HCT116 (cell line): ENCODE data around the gene CBLB. TPM values are rescaled to one million over a fixed set of nuclear protein-coding genes. Genes with fewer than 3 reads are reported as not detected.

Source experiments
- ATAC-seq: fragments of 200-7000 bp; cut with Tn5 transposase; 2 replicates; pipeline ENCODE4 v1.9.1; 2020; ENCODE audit warnings: mild to moderate bottlenecking, moderate library complexity
- BruUV-seq: library from RNA; stranded (reverse); fragments of 400-500 nt; replicated peaks from 2 replicates; lab custom pipeline; 2021; lab: Mats Ljungman, UMichigan
- CTCF ChIA-PET: fragments of 300-600 bp; sonication (Branson Sonifier 250); formaldehyde crosslinking; loops from one replicate; lab custom pipeline; 2021; ENCODE audit warnings: antibody characterized with exemption; lab: Charles Lee
- POLR2A ChIA-PET: fragments of 300-600, 350-600 bp; sonication (Branson Sonifier 250); formaldehyde crosslinking; loops from one replicate; lab custom pipeline; 2021; ENCODE audit warnings: antibody characterized with exemption; lab: Charles Lee
- RAD21 ChIA-PET, 2 experiments: fragments of 300-600 bp; sonication (Branson Sonifier 250); formaldehyde crosslinking; loops; one replicate each; lab custom pipeline; 2023; ENCODE audit warnings: low total read pairs in 2 of 2; ENCODE audit not compliant: uncharacterized antibody in 2 of 2, unreplicated experiment in 2 of 2, low non-redundant PET in 1 of 2; lab: Charles Lee
- DNase-seq: peaks from one replicate; pipeline ENCODE4 v3.0.0-alpha.2; 2010; ENCODE audit warnings: low read depth, low spot score
- H2AFZ ChIP-seq: fragments of 200-600 bp; shearing (Covaris generic), sonication (generic); 2 replicates; pipeline ENCODE4 v1.6.1; 2017; ENCODE audit warnings: low read depth, mixed run types, mixed read lengths, antibody characterized with exemption, low read length; ENCODE audit not compliant: poor library complexity, severe bottlenecking
- H3K27ac ChIP-seq: 2 replicates; pipeline ENCODE4 v1.5.1; 2012; ENCODE audit warnings: low read depth, low read length
- H3K27me3 ChIP-seq: fragments of 200-600 bp; sonication (generic); 2 replicates; pipeline ENCODE4 v1.6.1; 2016; ENCODE audit warnings: mixed run types, low read length, mixed read lengths; ENCODE audit not compliant: insufficient read depth
- H3K36me3 ChIP-seq, 2 experiments: fragments of 200-500 bp in 1 of 2; fragments of 200-600 bp in 1 of 2; sonication (Bioruptor generic) in 1 of 2; sonication (generic) in 1 of 2; 2 replicates each; pipeline versions ENCODE4 v1.5.1 to v1.6.1; 2014 to 2016; ENCODE audit warnings: low read length in 2 of 2, inconsistent platforms in 1 of 2, mixed read lengths in 1 of 2, mixed run types in 1 of 2; ENCODE audit not compliant: insufficient read depth in 2 of 2, control insufficient read depth in 1 of 2
- H3K4me1 ChIP-seq, 2 experiments: fragments of 200-600 bp in 1 of 2; sonication (generic) in 1 of 2; 2 replicates each; pipeline versions ENCODE4 v1.5.1 to v1.6.1; 2012 to 2017; ENCODE audit warnings: low read length in 2 of 2, inconsistent platforms in 1 of 2, mild to moderate bottlenecking in 1 of 2, mixed read lengths in 1 of 2, mixed run types in 1 of 2, moderate library complexity in 1 of 2; ENCODE audit not compliant: insufficient read depth in 2 of 2, control insufficient read depth in 1 of 2
- H3K4me2 ChIP-seq: fragments of 200-600 bp; sonication (generic); 2 replicates; pipeline ENCODE4 v1.6.1; 2017; ENCODE audit warnings: mixed run types, low read length, mixed read lengths
- H3K4me3 ChIP-seq, 2 experiments: fragments of 200-600 bp in 1 of 2; sonication (generic) in 1 of 2; replicated peaks in 1 of 2; 2 replicates each; pipeline ENCODE4 v1.5.1; 2011 to 2016; ENCODE audit warnings: low read length in 2 of 2, control low read depth in 1 of 2, low read depth in 1 of 2, mild to moderate bottlenecking in 1 of 2, mixed read lengths in 1 of 2, mixed run types in 1 of 2
- H3K79me2 ChIP-seq: fragments of 200-600 bp; sonication (generic); 2 replicates; pipeline ENCODE4 v1.6.1; 2017; ENCODE audit warnings: mild to moderate bottlenecking, mixed run types, low read length, moderate library complexity, mixed read lengths; ENCODE audit not compliant: insufficient read depth
- H3K9ac ChIP-seq: fragments of 200-600 bp; sonication (generic); 2 replicates; pipeline ENCODE4 v1.6.1; 2016; ENCODE audit warnings: low read length, mixed read lengths
- H3K9me2 ChIP-seq: fragments of 200-600 bp; sonication (generic), shearing (Covaris generic); 2 replicates; pipeline ENCODE4 v1.6.1; 2017; ENCODE audit warnings: mixed run types, mild to moderate bottlenecking, moderate library complexity; ENCODE audit not compliant: insufficient read depth
- H3K9me3 ChIP-seq, 2 experiments: fragments of 200-500 bp in 1 of 2; fragments of 200-600 bp in 1 of 2; sonication (Bioruptor generic) in 1 of 2; sonication (generic) in 1 of 2; 2 replicates each; pipeline ENCODE4 v1.6.1; 2014 to 2017; ENCODE audit warnings: low read length in 2 of 2, mixed read lengths in 2 of 2, inconsistent platforms in 1 of 2, low read depth in 1 of 2, mild to moderate bottlenecking in 1 of 2, mixed run types in 1 of 2, moderate library complexity in 1 of 2; ENCODE audit not compliant: control insufficient read depth in 1 of 2, insufficient read depth in 1 of 2
- H4K20me1 ChIP-seq: fragments of 200-600 bp; sonication (generic), shearing (Covaris generic); 2 replicates; pipeline ENCODE4 v1.6.1; 2017; ENCODE audit warnings: mixed run types, mild to moderate bottlenecking, moderate library complexity; ENCODE audit not compliant: insufficient read depth
- ATF3 ChIP-seq: IDR thresholded peaks from 2 replicates; pipeline ENCODE4 v1.6.1; 2012
- CBX3 ChIP-seq: IDR thresholded peaks from 2 replicates; pipeline ENCODE4 v1.6.1; 2012; ENCODE audit warnings: low read depth
- CEBPB ChIP-seq: IDR thresholded peaks from 2 replicates; pipeline ENCODE4 v1.6.1; 2012; ENCODE audit warnings: low read depth
- EGR1 ChIP-seq: IDR thresholded peaks from 2 replicates; pipeline ENCODE4 v1.6.1; 2012; ENCODE audit warnings: low read depth
- EZH2phosphoT487 ChIP-seq: fragments of 200-600 bp; IDR thresholded peaks from 2 replicates; pipeline ENCODE4 v1.6.1; 2018; ENCODE audit warnings: antibody characterized with exemption, borderline replicate concordance
- JUND ChIP-seq: IDR thresholded peaks from 2 replicates; pipeline ENCODE4 v1.6.1; 2012
- POLR2A ChIP-seq: IDR thresholded peaks from 2 replicates; pipeline ENCODE4 v1.7.0; 2011; ENCODE audit warnings: borderline replicate concordance; ENCODE audit not compliant: insufficient read depth, insufficient read length; ENCODE audit errors: extremely low read depth
- RAD21 ChIP-seq: IDR thresholded peaks from 2 replicates; pipeline ENCODE4 v1.6.1; 2012; ENCODE audit warnings: low read depth, mild to moderate bottlenecking
- SIN3A ChIP-seq: IDR thresholded peaks from 2 replicates; pipeline ENCODE4 v1.6.1; 2012; ENCODE audit warnings: low read depth
- SP1 ChIP-seq: IDR thresholded peaks from 2 replicates; pipeline ENCODE4 v1.6.1; 2012; ENCODE audit warnings: low read depth
- SRF ChIP-seq: IDR thresholded peaks from 2 replicates; pipeline ENCODE4 v1.6.1; 2012; ENCODE audit warnings: low read depth
- YY1 ChIP-seq: IDR thresholded peaks from 2 replicates; pipeline ENCODE4 v1.6.1; 2011; ENCODE audit warnings: low read length, low read depth, moderate library complexity, mild to moderate bottlenecking; ENCODE audit not compliant: insufficient replicate concordance; ENCODE audit errors: extremely low read depth
- ZBTB33 ChIP-seq: IDR thresholded peaks from 2 replicates; pipeline ENCODE4 v1.6.1; 2011; ENCODE audit warnings: mild to moderate bottlenecking, low read length, moderate library complexity; ENCODE audit not compliant: insufficient replicate concordance; ENCODE audit errors: extremely low read depth
- intact Hi-C: fragments of 100-400 bp; cut with micrococcal nuclease; formaldehyde crosslinking; loops from 2 replicates; pipeline ENCODE4 v1.10.0; 2022
- total RNA-seq: library from RNA; stranded (reverse); gene quantifications from one replicate; pipeline ENCODE4 v1.2.1, GENCODE V29; 2021; ENCODE audit not compliant: unreplicated experiment
- TF ChIP-seq, protein P1 (sequence below): IDR thresholded peaks from 2 replicates; pipeline ENCODE4 v1.6.1; 2012; ENCODE audit warnings: low read depth
- TF ChIP-seq, protein P2 (sequence below), 3 experiments: fragments of 200-600 bp in 1 of 3; sonication (generic) in 1 of 3; IDR thresholded peaks in 2 of 3; conservative IDR thresholded peaks in 1 of 3; 2 replicates each; pipeline ENCODE4 v1.5.1; 2012 to 2017; ENCODE audit warnings: low read depth in 2 of 3, low read length in 2 of 3, antibody characterized with exemption in 1 of 3, borderline replicate concordance in 1 of 3, control low read depth in 1 of 3, mild to moderate bottlenecking in 1 of 3, mixed read lengths in 1 of 3, mixed run types in 1 of 3, moderate library complexity in 1 of 3; ENCODE audit not compliant: insufficient read depth in 1 of 3
- TF ChIP-seq, protein P3 (sequence below): IDR thresholded peaks from 2 replicates; pipeline ENCODE4 v1.6.1; 2012

Gene CBLB
- total RNA-seq, 1 experiment from 2014 or later: 10.4 TPM

GRCh38 chr3:105846809-105847208 lies 22.0 kb downstream of the CBLB start:
- Histone ChIP-seq H4K20me1 (no peaks in the 10 kb centered on the region), H2AFZ (no peak overlapping the region), H3K36me3 (no peaks in the 10 kb centered on the region), H3K27ac (no peak overlapping the region), H3K4me2 (no peak overlapping the region), H3K79me2 (no peaks in the 10 kb centered on the region), H3K9ac (no peak overlapping the region), H3K27me3 (no peaks in the 10 kb centered on the region), H3K9me2 (no peaks in the 10 kb centered on the region; the same call in 1 of the 2 replicates), H3K4me1 (no peaks in the 10 kb centered on the region), H3K9me3 (no peaks in the 10 kb centered on the region), H3K4me3 (no peak overlapping the region)
- ChIA-PET CTCF (no interaction called here), RAD21 (no interaction called here), POLR2A (no interaction called here)
- intact Hi-C loops: no loop called here
- ATAC-seq (no peak), DNase-seq (no peak)
- BruUV-seq: no TSS peak
- no peak for TF ChIP-seq EGR1
- TF ChIP-seq RAD21: no peak
- no peak for TF ChIP-seq ZBTB33
- TF ChIP-seq SIN3A: no peak
- TF ChIP-seq JUND: no peak
- TF ChIP-seq, protein P1, sequence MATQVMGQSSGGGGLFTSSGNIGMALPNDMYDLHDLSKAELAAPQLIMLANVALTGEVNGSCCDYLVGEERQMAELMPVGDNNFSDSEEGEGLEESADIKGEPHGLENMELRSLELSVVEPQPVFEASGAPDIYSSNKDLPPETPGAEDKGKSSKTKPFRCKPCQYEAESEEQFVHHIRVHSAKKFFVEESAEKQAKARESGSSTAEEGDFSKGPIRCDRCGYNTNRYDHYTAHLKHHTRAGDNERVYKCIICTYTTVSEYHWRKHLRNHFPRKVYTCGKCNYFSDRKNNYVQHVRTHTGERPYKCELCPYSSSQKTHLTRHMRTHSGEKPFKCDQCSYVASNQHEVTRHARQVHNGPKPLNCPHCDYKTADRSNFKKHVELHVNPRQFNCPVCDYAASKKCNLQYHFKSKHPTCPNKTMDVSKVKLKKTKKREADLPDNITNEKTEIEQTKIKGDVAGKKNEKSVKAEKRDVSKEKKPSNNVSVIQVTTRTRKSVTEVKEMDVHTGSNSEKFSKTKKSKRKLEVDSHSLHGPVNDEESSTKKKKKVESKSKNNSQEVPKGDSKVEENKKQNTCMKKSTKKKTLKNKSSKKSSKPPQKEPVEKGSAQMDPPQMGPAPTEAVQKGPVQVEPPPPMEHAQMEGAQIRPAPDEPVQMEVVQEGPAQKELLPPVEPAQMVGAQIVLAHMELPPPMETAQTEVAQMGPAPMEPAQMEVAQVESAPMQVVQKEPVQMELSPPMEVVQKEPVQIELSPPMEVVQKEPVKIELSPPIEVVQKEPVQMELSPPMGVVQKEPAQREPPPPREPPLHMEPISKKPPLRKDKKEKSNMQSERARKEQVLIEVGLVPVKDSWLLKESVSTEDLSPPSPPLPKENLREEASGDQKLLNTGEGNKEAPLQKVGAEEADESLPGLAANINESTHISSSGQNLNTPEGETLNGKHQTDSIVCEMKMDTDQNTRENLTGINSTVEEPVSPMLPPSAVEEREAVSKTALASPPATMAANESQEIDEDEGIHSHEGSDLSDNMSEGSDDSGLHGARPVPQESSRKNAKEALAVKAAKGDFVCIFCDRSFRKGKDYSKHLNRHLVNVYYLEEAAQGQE: no peak
- TF ChIP-seq, protein P2, sequence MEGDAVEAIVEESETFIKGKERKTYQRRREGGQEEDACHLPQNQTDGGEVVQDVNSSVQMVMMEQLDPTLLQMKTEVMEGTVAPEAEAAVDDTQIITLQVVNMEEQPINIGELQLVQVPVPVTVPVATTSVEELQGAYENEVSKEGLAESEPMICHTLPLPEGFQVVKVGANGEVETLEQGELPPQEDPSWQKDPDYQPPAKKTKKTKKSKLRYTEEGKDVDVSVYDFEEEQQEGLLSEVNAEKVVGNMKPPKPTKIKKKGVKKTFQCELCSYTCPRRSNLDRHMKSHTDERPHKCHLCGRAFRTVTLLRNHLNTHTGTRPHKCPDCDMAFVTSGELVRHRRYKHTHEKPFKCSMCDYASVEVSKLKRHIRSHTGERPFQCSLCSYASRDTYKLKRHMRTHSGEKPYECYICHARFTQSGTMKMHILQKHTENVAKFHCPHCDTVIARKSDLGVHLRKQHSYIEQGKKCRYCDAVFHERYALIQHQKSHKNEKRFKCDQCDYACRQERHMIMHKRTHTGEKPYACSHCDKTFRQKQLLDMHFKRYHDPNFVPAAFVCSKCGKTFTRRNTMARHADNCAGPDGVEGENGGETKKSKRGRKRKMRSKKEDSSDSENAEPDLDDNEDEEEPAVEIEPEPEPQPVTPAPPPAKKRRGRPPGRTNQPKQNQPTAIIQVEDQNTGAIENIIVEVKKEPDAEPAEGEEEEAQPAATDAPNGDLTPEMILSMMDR (IDR thresholded peaks at IDR 0.05 in 2 of 3, conservative IDR thresholded peaks at IDR 0.05 in 1 of 3; ENCODE audit: borderline replicate concordance in 1 of 3, insufficient read depth in 1 of 3, low read depth in 2 of 3, low read length in 2 of 3): no peak
- TF ChIP-seq CEBPB: no peak
- TF ChIP-seq POLR2A: no peak
- TF ChIP-seq SRF: no peak
- TF ChIP-seq YY1: no peak
- TF ChIP-seq SP1: no peak
- TF ChIP-seq EZH2phosphoT487: no peak
- no peak for TF ChIP-seq CBX3
- TF ChIP-seq, protein P3, sequence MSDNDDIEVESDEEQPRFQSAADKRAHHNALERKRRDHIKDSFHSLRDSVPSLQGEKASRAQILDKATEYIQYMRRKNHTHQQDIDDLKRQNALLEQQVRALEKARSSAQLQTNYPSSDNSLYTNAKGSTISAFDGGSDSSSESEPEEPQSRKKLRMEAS: no peak
- no peak for TF ChIP-seq ATF3
- TF ChIP-seq, all 23 proteins: peak for 0
